ENCODE results near the gene NFX1. TPM values are rescaled to one million over a fixed set of nuclear protein-coding genes. Genes with fewer than 3 reads are reported as not detected.

NFX1 gene
- total and polyA plus RNA-seq, 9 of the 15 experiments (the other 6 are each of a cell fraction or from before 2014, with no cell fraction given) = 8.8 to 38.9 (median 26.8) TPM

- Histone ChIP-seq H3K4me1 (replicated peaks in 1 of 2; ENCODE audit: control insufficient read depth in 2 of 2, insufficient read depth in 2 of 2, low read length in 2 of 2) (peaks cover 23 to 27% of the 10 kb centered on the region in 2 experiments), H4K20me1 (replicated peaks; ENCODE audit: control insufficient read depth, insufficient read depth, low read length) (no peaks in the 10 kb centered on the region), H3K9ac (ENCODE audit: insufficient read depth in 1 of 2, low read depth in 2 of 2, low read length in 2 of 2) (peak overlapping the region; percentile 20 to 68; a peak in 1 of 4 replicates), H3K9me1 (ENCODE audit: control insufficient read depth, insufficient read depth, low read length) (no peaks in the 10 kb centered on the region), H3K4me3 (no peak overlapping the region), H3K27ac (ENCODE audit: extremely low read depth, low read depth, low read length) (peak overlapping the region; percentile 61), H3K9me3 (replicated peaks; ENCODE audit: control insufficient read depth, insufficient read depth, low read depth, low read length) (no peaks in the 10 kb centered on the region), H3K79me2 (ENCODE audit: control insufficient read depth, insufficient read depth, low read length) (no peaks in the 10 kb centered on the region), H3K27me3 (ENCODE audit: control insufficient read depth in 2 of 2, insufficient read depth in 2 of 2, low read length in 2 of 2) (no peaks in the 10 kb centered on the region), H3K4me2 (ENCODE audit: insufficient read depth, low read length) (peak overlapping the region; percentile 51), H3K36me3 (ENCODE audit: control insufficient read depth, insufficient read depth, low read length) (peaks cover 8% of the 10 kb centered on the region; the same call in 2 of the 3 replicates), H2AFZ (ENCODE audit: low read depth, low read length) (peak overlapping the region; percentile 26)
- POLR2A ChIA-PET = interaction anchor here (0.8 to 1.2 kb wide), 2 partner anchors 15 to 107 kb away, joined by 3 to 4 read pairs; no protein-coding TSS in a partner anchor
- ATAC-seq (peak; percentile 77), FAIRE-seq (peak; percentile 92), DNase-seq (ENCODE audit: extremely low read depth in 1 of 4, low spot score in 3 of 4) (peak; percentile 57 to 86 (median 61))
- no TSS peak for BruUV-seq (replicated peaks)
- WGBS (ENCODE audit: insufficient coverage, low coverage, missing lambda C conversion rate) = 2% methylated on average over 7 of the region's 7 CpGs
- intact Hi-C loops (cut with micrococcal nuclease) (loop anchor here (2.0 kb wide), 1 partner anchor 71 kb away; the partner anchor contains the start of gene AQP3), in situ Hi-C loops (cut with MboI) (no loop called here)
- CTCF ChIA-PET (ENCODE audit: low intra/inter-chr PET ratio) = no interaction called here
- no peak for TF ChIP-seq ZSCAN32 (CRISPR knock-in tag; IDR thresholded peaks at IDR 0.05)
- TF ChIP-seq ZNF583 (CRISPR knock-in tag; IDR thresholded peaks at IDR 0.05) = no peak
- peak; percentile 79 for TF ChIP-seq DPF2 (IDR thresholded peaks at IDR 0.05)
- TF ChIP-seq, protein P1, sequence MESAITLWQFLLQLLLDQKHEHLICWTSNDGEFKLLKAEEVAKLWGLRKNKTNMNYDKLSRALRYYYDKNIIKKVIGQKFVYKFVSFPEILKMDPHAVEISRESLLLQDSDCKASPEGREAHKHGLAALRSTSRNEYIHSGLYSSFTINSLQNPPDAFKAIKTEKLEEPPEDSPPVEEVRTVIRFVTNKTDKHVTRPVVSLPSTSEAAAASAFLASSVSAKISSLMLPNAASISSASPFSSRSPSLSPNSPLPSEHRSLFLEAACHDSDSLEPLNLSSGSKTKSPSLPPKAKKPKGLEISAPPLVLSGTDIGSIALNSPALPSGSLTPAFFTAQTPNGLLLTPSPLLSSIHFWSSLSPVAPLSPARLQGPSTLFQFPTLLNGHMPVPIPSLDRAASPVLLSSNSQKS (CRISPR knock-in tag; IDR thresholded peaks at IDR 0.05) = no peak
- TF ChIP-seq GTF2E2 (tag; IDR thresholded peaks at IDR 0.05) = no peak
- TF ChIP-seq ZNF280A (IDR thresholded peaks at IDR 0.05; ENCODE audit: low read depth, partially characterized antibody) = no peak
- TF ChIP-seq PKNOX1 (IDR thresholded peaks at IDR 0.05) = no peak
- TF ChIP-seq ZBTB8A (IDR thresholded peaks at IDR 0.05; ENCODE audit: partially characterized antibody) = no peak
- no peak for TF ChIP-seq SP1 (CRISPR knock-in tag; IDR thresholded peaks at IDR 0.05)
- TF ChIP-seq EP300 (IDR thresholded peaks at IDR 0.05; ENCODE audit: low read length) = peak; percentile 62; the same call in 1 of the 2 replicates
- no peak for TF ChIP-seq TAF7 (tag; IDR thresholded peaks at IDR 0.05)
- peak in 1 of 2 experiments; percentile 67; a peak in 1 of 4 replicates for TF ChIP-seq UBTF (IDR thresholded peaks at IDR 0.05; ENCODE audit: borderline replicate concordance in 1 of 2, low read depth in 2 of 2, low read length in 2 of 2)
Measured at GRCh38 chr9:33375841-33376321, 85.6 kb downstream of the NFX1 start.

All from K562 (cell line).